Measurements from ENCODE around the gene SEBOX. TPM values are rescaled to one million over a fixed set of nuclear protein-coding genes. Genes with fewer than 3 reads are reported as not detected.

The SEBOX gene
- total and polyA plus RNA-seq, 2 donors (not counting 1 experiment from before 2014, with no cell fraction given), result not detected

DNA sequence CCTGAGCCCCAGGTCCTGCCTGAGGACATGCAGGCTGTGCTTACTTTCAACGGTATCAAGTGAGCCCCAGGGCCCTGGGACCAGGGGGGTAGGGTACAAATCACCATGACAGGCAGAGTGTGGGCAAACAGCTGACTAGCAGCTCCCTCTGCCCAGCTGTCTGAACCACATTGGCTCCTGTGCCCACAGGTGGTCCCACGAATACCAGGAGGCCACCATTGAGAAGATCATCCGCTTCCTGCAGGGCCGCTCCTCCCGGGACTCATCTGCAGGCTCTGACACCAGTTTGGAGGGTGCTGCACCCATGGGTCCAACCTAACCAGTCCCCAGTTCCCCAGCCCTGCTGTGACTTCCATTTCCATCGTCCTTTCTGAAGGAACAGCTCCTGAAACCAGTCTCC is 31.0 kb upstream of the SEBOX start:
- no peaks in the 10 kb centered on the region for H3K4me1 ChIP-seq (ENCODE audit: control insufficient read depth in 2 of 2, insufficient read depth in 2 of 2, low read length in 2 of 2)
- H2AFZ ChIP-seq (ENCODE audit: insufficient read depth, low read depth, low read length, poor library complexity, severe bottlenecking), result no peak overlapping the region
- 93% methylated on average over 6 of the region's 6 CpGs for WGBS (ENCODE audit: insufficient coverage)
- H3K27ac Mint-ChIP-seq, result no peak overlapping the region
- H3K27ac ChIP-seq (ENCODE audit: low read length in 2 of 2), result no peak overlapping the region
- no peaks in the 10 kb centered on the region for H3K27me3 Mint-ChIP-seq
- H3K27me3 ChIP-seq (replicated peaks in 1 of 4; ENCODE audit: control extremely low read depth in 1 of 4, control insufficient read depth in 3 of 4, insufficient read depth in 4 of 4, low read length in 3 of 4), result no peaks in the 10 kb centered on the region
- ChIA-PET CTCF (no interaction called here), POLR2A (no interaction called here)
- no peak overlapping the region for H3K4me3 ChIP-seq (ENCODE audit: control extremely low read depth in 1 of 5, extremely low read depth in 1 of 5, insufficient read depth in 1 of 5, low read depth in 2 of 5, low read length in 4 of 5)
- DNase-seq (no peak), ATAC-seq (ENCODE audit: low read depth) (no peak)
- intact Hi-C loops (cut with micrococcal nuclease), result no loop called here
- no peak overlapping the region for H3K4me3 Mint-ChIP-seq
- TF ChIP-seq EZH2 (IDR thresholded peaks at IDR 0.05; ENCODE audit: borderline replicate concordance, insufficient read depth, low read depth, low read length, poor library complexity, severe bottlenecking), result no peak
- TF ChIP-seq, protein P1, sequence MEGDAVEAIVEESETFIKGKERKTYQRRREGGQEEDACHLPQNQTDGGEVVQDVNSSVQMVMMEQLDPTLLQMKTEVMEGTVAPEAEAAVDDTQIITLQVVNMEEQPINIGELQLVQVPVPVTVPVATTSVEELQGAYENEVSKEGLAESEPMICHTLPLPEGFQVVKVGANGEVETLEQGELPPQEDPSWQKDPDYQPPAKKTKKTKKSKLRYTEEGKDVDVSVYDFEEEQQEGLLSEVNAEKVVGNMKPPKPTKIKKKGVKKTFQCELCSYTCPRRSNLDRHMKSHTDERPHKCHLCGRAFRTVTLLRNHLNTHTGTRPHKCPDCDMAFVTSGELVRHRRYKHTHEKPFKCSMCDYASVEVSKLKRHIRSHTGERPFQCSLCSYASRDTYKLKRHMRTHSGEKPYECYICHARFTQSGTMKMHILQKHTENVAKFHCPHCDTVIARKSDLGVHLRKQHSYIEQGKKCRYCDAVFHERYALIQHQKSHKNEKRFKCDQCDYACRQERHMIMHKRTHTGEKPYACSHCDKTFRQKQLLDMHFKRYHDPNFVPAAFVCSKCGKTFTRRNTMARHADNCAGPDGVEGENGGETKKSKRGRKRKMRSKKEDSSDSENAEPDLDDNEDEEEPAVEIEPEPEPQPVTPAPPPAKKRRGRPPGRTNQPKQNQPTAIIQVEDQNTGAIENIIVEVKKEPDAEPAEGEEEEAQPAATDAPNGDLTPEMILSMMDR (IDR thresholded peaks at IDR 0.05), result no peak
- no peaks in the 10 kb centered on the region for H4K20me1 ChIP-seq (ENCODE audit: control insufficient read depth, insufficient read depth, low read length, poor library complexity, severe bottlenecking)
- H3K9me3 Mint-ChIP-seq (ENCODE audit: insufficient read depth), result no peaks in the 10 kb centered on the region
- H3K4me1 Mint-ChIP-seq, result peaks cover 3% of the 10 kb centered on the region
- no peak overlapping the region for H3K4me2 ChIP-seq (replicated peaks; ENCODE audit: low read depth, low read length, poor library complexity, severe bottlenecking)
- H3K9ac ChIP-seq (ENCODE audit: low read length), result no peak overlapping the region
- no peaks in the 10 kb centered on the region for H3K79me2 ChIP-seq (ENCODE audit: control insufficient read depth, insufficient read depth, low read length)
- H3K9me3 ChIP-seq (ENCODE audit: control extremely low read depth in 1 of 3, control insufficient read depth in 2 of 3, insufficient read depth in 1 of 3, low read length in 2 of 3), result no peaks in the 10 kb centered on the region
- peaks cover 0 to 19% of the 10 kb centered on the region in 2 experiments for H3K36me3 ChIP-seq (replicated peaks in 1 of 2; ENCODE audit: control extremely low read depth in 1 of 2, control insufficient read depth in 1 of 2, extremely low read depth in 1 of 2, insufficient read depth in 2 of 2, low read length in 1 of 2)

DNA sequence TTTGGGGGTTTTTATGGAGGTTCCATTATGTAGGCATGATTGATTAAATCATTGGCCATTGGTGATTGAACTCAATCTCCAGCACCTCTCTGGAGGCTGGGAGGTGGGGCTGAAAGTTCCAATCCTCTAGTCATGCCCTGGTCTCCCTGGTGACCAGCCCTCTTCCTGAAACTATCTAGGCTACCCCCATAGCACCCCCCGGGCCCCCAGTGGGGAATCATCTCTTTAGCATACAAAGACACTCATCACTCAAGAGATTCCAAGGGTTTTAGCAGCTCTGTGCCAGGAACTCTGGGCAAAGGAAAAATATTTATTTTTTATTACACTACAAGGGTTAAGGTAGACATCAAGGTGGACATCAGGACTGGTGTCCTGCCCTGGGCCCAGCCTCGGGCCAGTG is 30.4 kb upstream of the SEBOX start:
- Histone ChIP-seq H3K79me2 (ENCODE audit: control insufficient read depth, insufficient read depth, low read length) (no peaks in the 10 kb centered on the region), H3K9me3 (ENCODE audit: control extremely low read depth in 1 of 3, control insufficient read depth in 2 of 3, insufficient read depth in 1 of 3, low read length in 2 of 3) (no peaks in the 10 kb centered on the region), H3K4me2 (replicated peaks; ENCODE audit: low read depth, low read length, poor library complexity, severe bottlenecking) (no peak overlapping the region), H2AFZ (ENCODE audit: insufficient read depth, low read depth, low read length, poor library complexity, severe bottlenecking) (no peak overlapping the region), H3K9ac (ENCODE audit: low read length) (no peak overlapping the region), H3K36me3 (replicated peaks in 1 of 2; ENCODE audit: control extremely low read depth in 1 of 2, control insufficient read depth in 1 of 2, extremely low read depth in 1 of 2, insufficient read depth in 2 of 2, low read length in 1 of 2) (peaks cover 0 to 24% of the 10 kb centered on the region in 2 experiments), H3K4me3 (ENCODE audit: control extremely low read depth in 1 of 5, extremely low read depth in 1 of 5, insufficient read depth in 1 of 5, low read depth in 2 of 5, low read length in 4 of 5) (no peak overlapping the region), H3K27ac (ENCODE audit: low read length in 2 of 2) (no peak overlapping the region), H4K20me1 (ENCODE audit: control insufficient read depth, insufficient read depth, low read length, poor library complexity, severe bottlenecking) (no peaks in the 10 kb centered on the region), H3K4me1 (ENCODE audit: control insufficient read depth in 2 of 2, insufficient read depth in 2 of 2, low read length in 2 of 2) (no peaks in the 10 kb centered on the region), H3K27me3 (replicated peaks in 1 of 4; ENCODE audit: control extremely low read depth in 1 of 4, control insufficient read depth in 3 of 4, insufficient read depth in 4 of 4, low read length in 3 of 4) (no peaks in the 10 kb centered on the region)
- intact Hi-C loops (cut with micrococcal nuclease), result no loop called here
- peaks cover 3% of the 10 kb centered on the region for H3K4me1 Mint-ChIP-seq
- DNase-seq (no peak), ATAC-seq (ENCODE audit: low read depth) (no peak)
- no peak overlapping the region for H3K27ac Mint-ChIP-seq
- ChIA-PET POLR2A (no interaction called here), CTCF (no interaction called here)
- no peaks in the 10 kb centered on the region for H3K27me3 Mint-ChIP-seq
- no peak overlapping the region for H3K4me3 Mint-ChIP-seq
- H3K9me3 Mint-ChIP-seq (ENCODE audit: insufficient read depth), result no peaks in the 10 kb centered on the region
- 100% methylated on average over 1 of the region's 2 CpGs for WGBS (ENCODE audit: insufficient coverage)
- TF ChIP-seq, protein P1 (IDR thresholded peaks at IDR 0.05), result no peak
- no peak for TF ChIP-seq EZH2 (IDR thresholded peaks at IDR 0.05; ENCODE audit: borderline replicate concordance, insufficient read depth, low read depth, low read length, poor library complexity, severe bottlenecking)

Data from B cell (primary cell).